Nephron progenitor cell (in vitro differentiated cells): ENCODE measurements around the gene KIF19.
"Not testable (repeated sequence)": the region's sequence is repeated elsewhere in the genome, so short reads cannot be mapped to it uniquely, and the experiment has no call there.

Experiments used
- DNase-seq: peaks from one replicate; pipeline ENCODE4 v3.0.0; 2021
- H3K27ac Mint-ChIP-seq: 2 replicates; pipeline ENCODE4 v1.8.0; 2021; ENCODE audit warnings: mild to moderate bottlenecking, moderate library complexity, mixed read lengths
- H3K27me3 Mint-ChIP-seq: 2 replicates; pipeline ENCODE4 v1.8.0; 2021; ENCODE audit warnings: mild to moderate bottlenecking, low read depth, mixed read lengths; ENCODE audit not compliant: poor library complexity
- H3K36me3 Mint-ChIP-seq: 2 replicates; pipeline ENCODE4 v1.8.0; 2021; ENCODE audit warnings: low read depth, mixed read lengths
- H3K4me1 Mint-ChIP-seq: 2 replicates; pipeline ENCODE4 v1.8.0; 2021; ENCODE audit warnings: mixed read lengths
- H3K4me3 Mint-ChIP-seq: 2 replicates; pipeline ENCODE4 v1.8.0; 2021; ENCODE audit warnings: mild to moderate bottlenecking, moderate library complexity, mixed read lengths
- H3K9me3 Mint-ChIP-seq: 2 replicates; pipeline ENCODE4 v1.8.0; 2021; ENCODE audit warnings: mild to moderate bottlenecking, moderate library complexity, mixed read lengths
- TF ChIP-seq, protein P1 (sequence below): fragments of 200-600 bp; sonication (generic); IDR thresholded peaks from 2 replicates; pipeline ENCODE4 v1.5.0; 2021; ENCODE audit warnings: antibody characterized with exemption

Gene KIF19

DNA sequence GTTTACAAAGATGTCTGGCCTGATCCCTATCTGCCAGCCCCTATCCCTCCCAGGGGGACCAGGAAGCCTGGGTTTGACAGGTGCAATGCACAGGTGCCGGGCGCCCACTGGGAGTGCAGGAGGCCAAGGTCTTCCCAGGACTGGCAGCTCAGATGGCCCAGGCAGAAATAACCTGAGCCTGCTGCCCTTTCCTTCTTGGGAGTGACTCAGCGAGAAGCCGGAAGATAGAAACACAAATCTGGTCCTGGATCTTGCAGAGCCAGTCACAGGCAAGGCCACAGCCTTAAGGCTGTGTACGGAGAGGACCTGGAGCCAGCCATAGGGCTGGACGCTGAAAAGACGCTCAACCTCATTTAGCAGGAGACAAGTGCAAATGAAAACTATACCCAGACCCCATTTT lies 69.0 kb downstream of the KIF19 start:
- Mint-ChIP-seq H3K9me3 (no peaks in the 10 kb centered on the region), H3K4me3 (no peak overlapping the region), H3K36me3 (no peaks in the 10 kb centered on the region), H3K27me3 (peaks cover 21% of the 10 kb centered on the region), H3K27ac (no peak overlapping the region), H3K4me1 (peaks cover 49% of the 10 kb centered on the region)
- no peak for DNase-seq
- TF ChIP-seq, protein P1, sequence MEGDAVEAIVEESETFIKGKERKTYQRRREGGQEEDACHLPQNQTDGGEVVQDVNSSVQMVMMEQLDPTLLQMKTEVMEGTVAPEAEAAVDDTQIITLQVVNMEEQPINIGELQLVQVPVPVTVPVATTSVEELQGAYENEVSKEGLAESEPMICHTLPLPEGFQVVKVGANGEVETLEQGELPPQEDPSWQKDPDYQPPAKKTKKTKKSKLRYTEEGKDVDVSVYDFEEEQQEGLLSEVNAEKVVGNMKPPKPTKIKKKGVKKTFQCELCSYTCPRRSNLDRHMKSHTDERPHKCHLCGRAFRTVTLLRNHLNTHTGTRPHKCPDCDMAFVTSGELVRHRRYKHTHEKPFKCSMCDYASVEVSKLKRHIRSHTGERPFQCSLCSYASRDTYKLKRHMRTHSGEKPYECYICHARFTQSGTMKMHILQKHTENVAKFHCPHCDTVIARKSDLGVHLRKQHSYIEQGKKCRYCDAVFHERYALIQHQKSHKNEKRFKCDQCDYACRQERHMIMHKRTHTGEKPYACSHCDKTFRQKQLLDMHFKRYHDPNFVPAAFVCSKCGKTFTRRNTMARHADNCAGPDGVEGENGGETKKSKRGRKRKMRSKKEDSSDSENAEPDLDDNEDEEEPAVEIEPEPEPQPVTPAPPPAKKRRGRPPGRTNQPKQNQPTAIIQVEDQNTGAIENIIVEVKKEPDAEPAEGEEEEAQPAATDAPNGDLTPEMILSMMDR = no peak

DNA sequence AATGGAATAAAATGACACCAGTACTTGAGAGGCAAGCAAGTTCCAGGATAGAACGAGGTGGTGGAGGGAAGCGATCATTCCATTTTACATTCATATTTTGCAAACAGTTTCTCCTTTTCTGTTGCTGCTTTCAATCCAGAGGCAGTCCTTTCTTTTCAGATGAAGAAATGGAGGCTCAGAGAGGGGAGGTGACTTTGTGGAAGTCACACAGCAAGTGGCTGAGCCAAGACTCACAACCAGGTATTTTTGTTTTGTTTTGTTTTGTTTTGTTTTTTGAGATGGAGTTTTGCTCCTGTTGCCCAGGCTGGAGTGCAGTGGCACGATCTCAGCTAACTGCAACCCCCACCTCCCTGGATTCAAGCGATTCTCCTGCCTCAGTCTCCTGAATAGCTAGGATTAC lies 70.5 kb downstream of the KIF19 start:
- Mint-ChIP-seq H3K4me3 (no peak overlapping the region), H3K27me3 (peaks cover 20% of the 10 kb centered on the region), H3K9me3 (no peaks in the 10 kb centered on the region), H3K4me1 (peaks cover 39% of the 10 kb centered on the region), H3K36me3 (no peaks in the 10 kb centered on the region), H3K27ac (no peak overlapping the region)
- TF ChIP-seq, protein P1 = no peak
- no peak for DNase-seq

DNA sequence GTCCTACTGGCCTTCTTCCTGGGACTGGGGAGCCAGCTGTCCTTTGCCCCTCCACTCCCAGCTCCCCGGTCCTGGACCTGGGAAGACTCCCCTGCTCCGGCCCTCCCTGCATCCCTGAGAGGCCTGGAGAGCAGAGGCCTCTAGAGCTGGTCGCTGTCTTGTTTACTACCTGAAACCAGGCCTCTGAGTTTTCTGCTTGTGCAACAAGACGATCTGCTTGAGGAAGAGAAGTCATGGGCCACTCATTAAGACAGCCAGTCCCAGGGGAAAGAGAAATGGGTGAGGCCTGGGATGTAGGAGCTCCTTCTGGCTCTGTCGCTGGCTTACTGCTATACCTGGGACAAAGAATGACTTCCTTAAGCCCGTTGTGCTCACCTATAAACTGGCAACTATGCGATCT lies 76.0 kb downstream of the KIF19 start:
- H3K4me3 Mint-ChIP-seq = no peak overlapping the region
- no peaks in the 10 kb centered on the region for H3K9me3 Mint-ChIP-seq
- peaks cover 24% of the 10 kb centered on the region for H3K4me1 Mint-ChIP-seq
- peak overlapping the region; percentile 75 for H3K27ac Mint-ChIP-seq
- no peaks in the 10 kb centered on the region for H3K36me3 Mint-ChIP-seq
- DNase-seq = no peak
- peaks cover 11% of the 10 kb centered on the region for H3K27me3 Mint-ChIP-seq
- TF ChIP-seq, protein P1 = no peak

DNA sequence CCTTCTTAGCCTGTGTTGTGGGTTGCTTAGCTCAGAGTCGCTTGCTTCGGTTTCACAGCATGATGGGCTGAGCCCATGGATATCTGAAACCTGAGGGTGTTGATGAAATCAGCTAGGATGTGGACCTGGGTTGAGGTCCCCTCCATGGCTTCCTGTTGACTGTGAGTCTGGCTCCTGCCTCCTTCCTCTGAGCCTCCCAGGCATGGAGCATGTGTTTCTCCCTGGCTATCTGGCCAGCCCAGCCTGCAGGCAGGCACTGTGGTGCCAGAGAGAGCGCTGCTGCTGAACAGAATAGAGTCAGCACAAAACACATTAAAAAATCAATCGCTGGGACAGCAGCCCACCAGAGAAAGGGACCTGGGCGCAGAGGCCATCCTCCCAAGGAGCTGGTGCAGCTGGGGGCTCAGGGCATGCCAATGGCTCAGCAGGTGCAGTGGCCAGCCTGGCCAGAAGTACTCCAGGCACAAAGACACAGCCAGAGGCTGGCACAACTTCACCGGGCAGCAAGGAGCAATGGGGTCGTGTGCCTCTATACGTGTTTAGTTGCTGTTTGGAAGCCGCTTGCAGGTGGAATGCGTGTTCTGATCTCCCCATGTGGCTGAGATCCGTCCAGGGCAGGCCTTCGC lies 77.6 kb downstream of the KIF19 start:
- H3K27me3 Mint-ChIP-seq = peaks cover 11% of the 10 kb centered on the region
- H3K36me3 Mint-ChIP-seq = no peaks in the 10 kb centered on the region
- H3K4me1 Mint-ChIP-seq = peaks cover 29% of the 10 kb centered on the region
- H3K9me3 Mint-ChIP-seq = no peaks in the 10 kb centered on the region
- H3K4me3 Mint-ChIP-seq = no peak overlapping the region
- TF ChIP-seq, protein P1 = no peak
- no peak overlapping the region for H3K27ac Mint-ChIP-seq
- no peak for DNase-seq

DNA sequence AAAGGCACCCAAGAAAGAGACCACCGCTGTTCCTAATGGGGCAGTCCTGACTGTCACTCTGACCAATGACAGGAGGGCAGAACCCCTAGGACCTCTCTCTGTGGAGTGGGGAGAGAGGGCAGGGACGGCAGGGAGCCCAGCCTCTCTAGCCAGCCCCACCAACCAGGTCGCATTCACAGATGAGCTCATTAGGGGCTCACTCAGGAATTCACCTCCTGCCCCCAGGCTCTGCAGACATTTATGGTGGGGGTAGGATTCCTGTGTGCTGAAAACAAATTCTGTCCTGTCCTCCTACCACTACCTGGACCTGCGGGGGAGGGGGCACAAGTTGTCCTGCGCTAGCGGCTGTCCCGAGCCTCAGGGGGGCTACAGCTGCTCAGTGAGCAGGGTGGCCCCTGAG lies 78.2 kb downstream of the KIF19 start:
- Mint-ChIP-seq H3K4me1 (peaks cover 32% of the 10 kb centered on the region), H3K27me3 (peaks cover 11% of the 10 kb centered on the region), H3K9me3 (no peaks in the 10 kb centered on the region), H3K36me3 (no peaks in the 10 kb centered on the region), H3K4me3 (no peak overlapping the region), H3K27ac (no peak overlapping the region)
- DNase-seq = no peak
- TF ChIP-seq, protein P1 = no peak

DNA sequence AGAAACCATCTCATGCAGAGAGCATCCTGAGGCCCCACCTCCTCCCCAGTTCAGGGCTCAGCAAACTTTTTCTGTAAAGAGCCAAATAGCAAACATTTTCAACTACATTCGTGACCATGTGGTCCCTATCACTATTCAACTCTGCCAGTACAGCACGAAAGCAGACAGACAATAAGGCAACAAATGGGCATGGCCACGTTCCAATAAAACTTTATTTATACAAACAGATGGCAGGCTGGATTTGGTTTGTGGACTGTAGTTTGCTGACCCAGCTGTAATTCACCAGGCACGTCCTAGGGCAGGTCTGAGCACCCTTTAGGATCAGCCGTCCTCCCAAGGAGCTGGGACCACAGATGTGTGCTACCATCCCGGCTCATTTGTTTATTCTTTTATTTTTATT lies 78.8 kb downstream of the KIF19 start:
- no peaks in the 10 kb centered on the region for H3K9me3 Mint-ChIP-seq
- DNase-seq = no peak
- H3K27me3 Mint-ChIP-seq = peaks cover 11% of the 10 kb centered on the region
- H3K27ac Mint-ChIP-seq = peak overlapping the region; percentile 26
- H3K4me3 Mint-ChIP-seq = peak overlapping the region; percentile 56
- TF ChIP-seq, protein P1 = no peak
- H3K4me1 Mint-ChIP-seq = peaks cover 32% of the 10 kb centered on the region
- no peaks in the 10 kb centered on the region for H3K36me3 Mint-ChIP-seq

DNA sequence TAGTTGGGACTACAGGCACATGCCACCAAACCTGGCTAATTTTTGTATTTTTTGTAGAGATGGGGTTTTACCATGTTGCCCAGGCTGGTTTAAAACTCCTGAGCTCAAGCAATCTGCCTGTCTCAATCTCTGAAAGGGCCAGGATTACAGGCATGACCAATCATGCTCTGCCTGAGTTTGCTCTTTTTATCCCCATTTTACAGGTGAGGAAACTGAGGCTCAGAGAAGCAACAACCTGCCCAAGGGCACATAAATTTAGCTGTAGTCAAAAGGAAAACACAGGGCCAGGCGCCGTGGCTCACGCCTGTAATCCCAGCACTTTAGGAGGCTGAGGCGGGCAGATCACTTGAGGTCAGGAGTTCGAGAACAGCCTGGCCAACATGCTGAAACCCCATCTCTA lies 79.3 kb downstream of the KIF19 start:
- not testable (repeated sequence) for H3K27ac Mint-ChIP-seq, H3K27me3 Mint-ChIP-seq, H3K4me3 Mint-ChIP-seq, H3K9me3 Mint-ChIP-seq, H3K36me3 Mint-ChIP-seq, DNase-seq
- peaks cover 32% of the 10 kb centered on the region for H3K4me1 Mint-ChIP-seq
